Activated CD4-positive, alpha-beta T cell treated with anti-CD3 and anti-CD28 coated beads, Interleukin-10, Interleukin-2, amounts not matched to agents 100 ng/mL and 50 ng/mL, durations not matched to agents 16 hours and 8 hours (primary cell): ENCODE results near the gene CPHXL2.

ENCODE experiments used
- DNase-seq: peaks from one replicate; pipeline ENCODE4 v3.0.0-alpha.2; 2020

Gene CPHXL2

GRCh38 chr16:75635036-75635435 lies 41.8 kb downstream of the CPHXL2 start:
- no peak for DNase-seq

- DNase-seq: no peak
Measured at GRCh38 chr16:75632857-75633256, 44.0 kb downstream of the CPHXL2 start.

- no peak for DNase-seq
Measured at GRCh38 chr16:75630052-75630451, 46.8 kb downstream of the CPHXL2 start.

DNA sequence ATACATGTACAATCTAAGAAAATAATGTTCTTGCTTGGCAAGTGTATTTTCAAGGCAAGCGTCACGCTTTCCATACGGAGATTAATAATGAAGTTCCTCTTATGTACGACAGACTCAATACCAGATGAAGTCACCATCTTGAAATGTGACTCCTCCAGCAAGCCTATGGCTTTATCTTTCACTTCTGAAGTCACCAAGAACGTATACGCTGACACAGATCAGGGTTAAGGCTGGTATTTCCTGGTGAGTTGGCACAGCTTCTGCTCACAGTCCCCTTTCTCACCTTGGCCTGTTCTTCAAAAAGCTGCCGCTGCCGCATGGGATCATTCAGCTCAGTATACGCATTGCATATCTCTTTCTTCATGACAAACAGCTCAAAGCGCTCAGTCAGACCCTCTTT lies 47.7 kb downstream of the CPHXL2 start:
- DNase-seq: no peak

DNA sequence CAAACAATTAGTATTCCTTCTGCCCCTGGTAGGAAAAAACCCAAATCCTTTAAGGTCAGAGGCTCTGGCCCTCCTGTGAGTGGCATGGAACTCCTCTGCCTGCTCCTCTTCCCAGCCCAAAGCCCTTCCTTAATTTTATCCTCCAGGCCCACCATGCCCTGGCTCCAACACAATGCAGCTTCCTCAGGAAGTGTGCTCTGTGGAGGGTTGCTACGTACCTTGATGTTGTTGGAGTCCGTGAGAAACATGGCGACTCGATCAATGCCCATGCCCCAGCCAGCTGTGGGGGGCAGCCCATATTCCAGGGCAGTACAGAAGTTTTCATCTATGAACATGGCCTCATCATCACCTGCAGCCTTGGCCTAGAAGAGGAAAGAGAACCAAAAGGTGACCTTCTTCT lies 48.5 kb downstream of the CPHXL2 start:
- DNase-seq: no peak

DNA sequence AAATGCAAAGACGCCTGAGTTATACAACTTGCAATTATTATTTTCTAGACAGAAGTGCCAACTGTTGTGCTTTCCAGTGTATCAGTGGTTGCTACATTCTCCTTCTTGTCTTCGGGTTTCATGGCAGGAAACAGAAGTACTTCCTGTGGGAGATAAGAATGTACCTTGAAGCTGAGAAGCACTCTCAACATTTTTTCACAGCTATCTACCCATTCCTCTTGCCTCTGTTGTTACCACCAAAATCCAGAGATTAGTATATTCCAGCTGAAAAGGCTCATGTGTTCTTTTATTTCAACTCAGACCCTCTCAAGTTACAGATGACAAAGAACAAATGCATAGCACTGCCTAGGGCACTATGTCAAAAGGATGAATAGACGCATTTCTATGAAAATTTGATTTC lies 49.0 kb downstream of the CPHXL2 start:
- DNase-seq: no peak

- no peak for DNase-seq
Measured at GRCh38 chr16:75626806-75627205, 50.0 kb downstream of the CPHXL2 start.

GRCh38 chr16:75624921-75625334 lies 51.9 kb downstream of the CPHXL2 start:
- DNase-seq: no peak

- DNase-seq: peak; percentile 98
Measured at GRCh38 chr16:75622761-75623605, 53.8 kb downstream of the CPHXL2 start, which contains the start of gene ADAT1. Gene ADAT1 (minus strand): TSS chr16:75623281. CDS start chr16:75620799, 2,482 bp downstream.

- DNase-seq: peak; percentile 47
Measured at GRCh38 chr16:75621170-75621477, 55.7 kb downstream of the CPHXL2 start.

DNA sequence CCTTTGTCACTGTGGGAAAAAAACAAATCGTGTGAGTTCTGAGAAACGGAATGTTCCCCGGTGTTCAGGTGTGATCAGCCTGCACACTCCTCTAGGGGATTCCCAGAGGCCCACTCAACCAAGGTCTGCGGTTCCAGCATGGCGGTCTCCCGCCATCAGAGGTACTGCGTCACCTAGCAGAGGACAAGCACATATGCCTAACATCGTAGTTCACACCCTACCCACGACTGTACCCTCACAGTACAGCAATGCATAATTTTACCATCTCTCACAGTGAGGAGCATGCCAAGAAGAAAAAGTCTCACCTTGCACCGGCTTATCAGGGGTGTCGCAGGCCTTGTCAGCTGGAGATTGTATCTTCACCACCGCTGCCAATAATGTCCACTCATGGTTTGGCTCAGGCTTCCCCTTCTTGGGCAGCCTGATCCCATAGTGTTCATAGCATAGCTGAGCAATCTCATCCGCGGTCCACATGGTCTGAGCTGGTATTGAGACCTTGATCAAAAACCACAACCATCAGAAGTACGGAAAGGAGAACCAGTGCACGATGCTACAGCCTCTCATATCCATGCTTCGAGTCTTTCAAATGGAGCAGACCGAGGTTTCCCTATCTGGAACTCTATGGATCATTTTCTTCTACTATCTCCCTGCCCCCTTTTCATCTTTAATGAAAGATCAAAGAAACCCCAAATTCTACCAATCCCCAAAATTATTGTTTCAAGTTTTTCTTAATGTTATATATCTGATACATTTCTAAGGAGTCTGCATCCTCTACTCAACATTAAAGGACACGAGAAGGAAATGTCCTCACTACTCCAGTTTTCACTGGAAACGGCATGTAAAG lies 56.3 kb downstream of the CPHXL2 start:
- DNase-seq: peak; percentile 57

GRCh38 chr16:75618780-75619179 lies 58.0 kb downstream of the CPHXL2 start:
- no peak for DNase-seq

DNA sequence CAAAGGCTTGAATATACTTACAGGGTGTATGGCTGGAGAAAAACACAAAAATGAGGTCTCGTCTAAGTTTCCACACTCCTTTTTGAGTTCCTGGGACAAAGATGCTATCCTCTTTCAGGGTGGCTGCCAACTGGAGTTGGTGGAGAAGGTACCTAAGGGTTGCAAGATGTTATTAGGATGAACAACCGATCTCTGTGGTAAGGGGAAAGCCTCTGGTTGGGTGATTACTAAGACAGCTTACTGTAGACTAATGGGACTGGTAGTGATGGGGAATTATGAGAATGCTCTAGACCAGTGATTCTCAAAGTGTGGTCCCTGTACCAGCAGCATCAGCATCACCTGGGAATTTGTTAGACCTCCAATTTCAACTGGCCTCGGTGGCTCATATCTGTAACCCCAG lies 59.7 kb downstream of the CPHXL2 start:
- DNase-seq: peak; percentile 35

- peak; percentile 92 for DNase-seq
Measured at GRCh38 chr16:75616521-75617010, 60.2 kb downstream of the CPHXL2 start.

DNA sequence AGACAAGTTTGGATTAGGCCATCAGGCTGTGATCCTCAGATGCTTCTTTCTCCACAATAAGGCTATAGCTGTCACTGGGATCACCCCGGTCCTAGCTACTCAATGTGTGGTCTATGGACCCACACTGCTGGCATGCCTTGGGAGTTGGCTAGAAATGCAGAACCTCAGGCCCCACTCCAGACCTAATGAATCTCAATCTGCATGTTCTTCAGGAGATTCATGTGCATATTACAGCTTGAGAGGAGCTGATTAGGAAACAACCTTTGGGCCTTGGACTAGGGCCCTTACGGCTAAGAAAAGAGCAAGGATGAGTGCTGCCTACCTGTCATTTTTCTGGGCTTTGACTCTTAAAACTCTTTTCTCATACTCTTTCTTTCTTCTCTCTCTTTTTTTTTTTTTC lies 61.2 kb downstream of the CPHXL2 start:
- no peak for DNase-seq

DNA sequence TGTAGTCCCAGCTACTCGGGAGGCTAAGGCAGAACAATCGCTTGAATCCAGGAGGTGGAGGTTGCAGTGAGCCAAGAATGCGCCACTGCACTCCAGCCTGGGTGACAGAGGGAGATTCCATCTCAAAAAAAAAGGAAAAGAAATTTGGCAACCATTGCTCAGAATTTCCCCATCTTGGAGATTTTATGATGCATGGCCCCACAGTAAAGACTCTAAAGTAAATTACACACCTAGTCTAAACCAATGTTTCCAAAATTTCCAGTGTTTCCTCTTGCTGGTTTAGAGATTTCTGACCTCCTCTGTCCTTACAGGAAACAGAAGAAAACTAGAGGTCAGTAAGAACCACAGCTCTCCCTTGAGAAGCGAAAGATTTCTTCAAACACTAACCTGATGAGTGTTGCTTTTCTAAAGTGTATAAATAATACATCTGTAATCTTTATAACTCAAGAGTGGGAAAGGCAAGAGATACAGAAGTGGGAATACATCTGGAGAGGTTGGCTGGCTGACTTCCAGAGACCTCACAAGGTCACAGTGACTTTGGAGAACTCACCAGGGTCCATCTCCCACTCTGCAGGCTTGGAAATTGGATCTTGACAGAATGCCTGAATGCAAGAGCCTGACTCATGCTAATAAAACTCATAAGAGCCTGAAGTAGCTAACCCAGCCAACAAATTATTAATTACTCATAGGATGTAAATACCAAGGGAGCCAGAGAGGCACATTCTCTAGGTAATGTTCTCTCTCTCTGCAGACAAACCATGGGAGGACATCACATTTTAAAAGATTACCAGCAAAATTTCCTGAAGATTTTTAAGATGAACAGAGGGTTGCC lies 62.5 kb downstream of the CPHXL2 start:
- no peak for DNase-seq
